PC-3 (cell line): ENCODE measurements around the gene PDRG1. TPM values are rescaled to one million over a fixed set of nuclear protein-coding genes. Genes with fewer than 3 reads are reported as not detected.

Source experiments
- ATAC-seq: fragments of 200-7000 bp; cut with Tn5 transposase; 2 replicates; pipeline ENCODE4 v1.9.1; 2020; ENCODE audit warnings: mild to moderate bottlenecking, moderate library complexity
- BruUV-seq: library from RNA; stranded (reverse); fragments of 400-500 nt; replicated peaks from 2 replicates; lab custom pipeline; 2021; lab: Mats Ljungman, UMichigan
- CTCF ChIA-PET: fragments of 300-600 bp; sonication (Branson Sonifier 250); formaldehyde crosslinking; loops from one replicate; lab custom pipeline; 2022; ENCODE audit warnings: antibody characterized with exemption; lab: Charles Lee
- POLR2A ChIA-PET: fragments of 300-600 bp; sonication (Branson Sonifier 250); formaldehyde crosslinking; loops from one replicate; lab custom pipeline; 2022; ENCODE audit warnings: antibody characterized with exemption; ENCODE audit not compliant: unreplicated experiment; lab: Charles Lee
- DNase-seq: peaks from one replicate; pipeline ENCODE4 v3.0.0-alpha.2; 2015
- H2AFZ ChIP-seq: fragments of 300-600 bp; sonication (generic); 2 replicates; pipeline ENCODE4 v1.6.0; 2016; ENCODE audit warnings: antibody characterized with exemption, low read length
- H3F3A ChIP-seq: fragments of 300-600 bp; sonication (generic); one replicate; pipeline ENCODE4 v1.6.0; 2017; ENCODE audit warnings: antibody characterized with exemption, low read length, control low read depth, mild to moderate bottlenecking; ENCODE audit not compliant: unreplicated experiment
- H3K27ac ChIP-seq: fragments of 300-600 bp; sonication (generic); 2 replicates; pipeline ENCODE4 v1.5.1; 2016; ENCODE audit warnings: mild to moderate bottlenecking, low read length
- H3K27me3 ChIP-seq: fragments of 300-600 bp; sonication (generic); 2 replicates; pipeline ENCODE4 v1.6.1; 2016; ENCODE audit warnings: low read length, mixed read lengths
- H3K36me3 ChIP-seq: fragments of 300-600 bp; sonication (generic); 2 replicates; pipeline ENCODE4 v1.6.1; 2016; ENCODE audit warnings: low read depth, mixed run types, low read length, mixed read lengths
- H3K4me1 ChIP-seq: fragments of 300-600 bp; sonication (generic); 2 replicates; pipeline ENCODE4 v1.5.1; 2016; ENCODE audit warnings: low read length; ENCODE audit not compliant: insufficient read depth
- H3K4me2 ChIP-seq: fragments of 300-600 bp; sonication (generic); 2 replicates; pipeline ENCODE4 v1.6.0; 2016; ENCODE audit warnings: low read length
- H3K4me3 ChIP-seq: fragments of 300-600 bp; sonication (generic); 2 replicates; pipeline ENCODE4 v1.5.1; 2016; ENCODE audit warnings: mild to moderate bottlenecking, low read length, mixed read lengths
- H3K79me2 ChIP-seq: fragments of 300-600 bp; sonication (generic); 2 replicates; pipeline ENCODE4 v1.6.1; 2017; ENCODE audit warnings: low read length, mixed read lengths
- H3K9ac ChIP-seq: fragments of 300-600 bp; sonication (generic); 2 replicates; pipeline ENCODE4 v1.6.0; 2016; ENCODE audit warnings: mild to moderate bottlenecking, low read length
- H3K9me2 ChIP-seq: fragments of 300-600 bp; sonication (generic); replicated peaks from 2 replicates; pipeline ENCODE4 v1.6.1; 2016; ENCODE audit warnings: mixed run types, low read length, mixed read lengths
- H3K9me3 ChIP-seq: fragments of 300-600 bp; sonication (generic); 2 replicates; pipeline ENCODE4 v1.6.1; 2016; ENCODE audit warnings: low read length, mixed read lengths
- H4K20me1 ChIP-seq: fragments of 300-600 bp; sonication (generic); 2 replicates; pipeline ENCODE4 v1.6.1; 2016; ENCODE audit warnings: low read length, mixed read lengths
- CTCF ChIP-seq: fragments of 300-600 bp; sonication (generic); conservative IDR thresholded peaks from 2 replicates; pipeline ENCODE4 v1.5.1; 2017; ENCODE audit warnings: antibody characterized with exemption, low read depth, mild to moderate bottlenecking, low read length
- EZH2 ChIP-seq: fragments of 300-600 bp; sonication (generic); IDR thresholded peaks from one replicate; pipeline ENCODE4 v1.6.1; 2017; ENCODE audit warnings: antibody characterized with exemption, mild to moderate bottlenecking, low read length; ENCODE audit not compliant: unreplicated experiment
- EZH2phosphoT487 ChIP-seq: fragments of 300-600 bp; sonication (generic); IDR thresholded peaks from 2 replicates; pipeline ENCODE4 v1.6.1; 2018; ENCODE audit warnings: mild to moderate bottlenecking, antibody characterized with exemption, low read length, borderline replicate concordance
- intact Hi-C: fragments of 100-400 bp; cut with micrococcal nuclease; formaldehyde crosslinking; loops from 2 replicates; pipeline ENCODE4 v1.9.0; 2023
- total RNA-seq: library from RNA; depleted of rRNA; stranded (reverse); fragments of >200 nt; gene quantifications from 2 replicates; pipeline ENCODE4 v1.2.3, GENCODE V29; 2014

The PDRG1 gene
- total RNA-seq, 1 experiment from 2014 or later, result 12.3 TPM

GRCh38 chr20:31927627-31928159 lies 24.2 kb downstream of the PDRG1 start:
- Histone ChIP-seq H4K20me1 (no peaks in the 10 kb centered on the region), H3K4me1 (no peaks in the 10 kb centered on the region), H3F3A (no peaks in the 10 kb centered on the region), H3K79me2 (no peaks in the 10 kb centered on the region), H3K4me3 (no peak overlapping the region), H3K27me3 (peaks cover 21% of the 10 kb centered on the region; the same call in 1 of the 2 replicates), H3K36me3 (no peaks in the 10 kb centered on the region), H2AFZ (no peak overlapping the region), H3K9ac (no peak overlapping the region), H3K9me2 (no peaks in the 10 kb centered on the region), H3K9me3 (no peaks in the 10 kb centered on the region), H3K27ac (no peak overlapping the region), H3K4me2 (no peak overlapping the region)
- no peak for ATAC-seq
- DNase-seq, result no peak
- TF ChIP-seq EZH2phosphoT487, result no peak
- TF ChIP-seq EZH2, result no peak
- TF ChIP-seq CTCF, result no peak
- ChIA-PET CTCF (no interaction called here), POLR2A (no interaction called here)
- intact Hi-C loops, result no loop called here
- BruUV-seq, result no TSS peak

- no peaks in the 10 kb centered on the region for H4K20me1 ChIP-seq
- no peak overlapping the region for H3K9ac ChIP-seq
- TF ChIP-seq EZH2phosphoT487 (no peak), EZH2 (no peak), CTCF (no peak)
- no TSS peak for BruUV-seq
- H3K36me3 ChIP-seq, result no peaks in the 10 kb centered on the region
- no peak overlapping the region for H3K4me3 ChIP-seq
- H3K79me2 ChIP-seq, result no peaks in the 10 kb centered on the region
- ChIA-PET POLR2A (interaction anchor here (0.6 kb wide), 1 partner anchor 13 kb away, joined by 3 read pairs; no protein-coding TSS in a partner anchor), CTCF (no interaction called here)
- no peak overlapping the region for H2AFZ ChIP-seq
- H3K9me2 ChIP-seq, result no peaks in the 10 kb centered on the region
- H3K27ac ChIP-seq, result no peak overlapping the region
- intact Hi-C loops, result no loop called here
- no peaks in the 10 kb centered on the region for H3K9me3 ChIP-seq
- peaks cover 21% of the 10 kb centered on the region; the same call in 1 of the 2 replicates for H3K27me3 ChIP-seq
- DNase-seq (no peak), ATAC-seq (no peak)
- H3F3A ChIP-seq, result no peaks in the 10 kb centered on the region
- H3K4me2 ChIP-seq, result no peak overlapping the region
- no peaks in the 10 kb centered on the region for H3K4me1 ChIP-seq
These were observed 25.4 kb downstream of the PDRG1 start for GRCh38 chr20:31926493-31926892.

GRCh38 chr20:31925631-31926030 lies 26.2 kb downstream of the PDRG1 start:
- no TSS peak for BruUV-seq
- Histone ChIP-seq H3K4me3 (no peak overlapping the region), H3K4me2 (no peak overlapping the region), H3K36me3 (no peaks in the 10 kb centered on the region), H3K27me3 (peaks cover 21% of the 10 kb centered on the region; the same call in 1 of the 2 replicates), H2AFZ (no peak overlapping the region), H3K9me2 (no peaks in the 10 kb centered on the region), H3K79me2 (no peaks in the 10 kb centered on the region), H3K27ac (no peak overlapping the region), H3F3A (no peaks in the 10 kb centered on the region), H4K20me1 (no peaks in the 10 kb centered on the region), H3K9me3 (no peaks in the 10 kb centered on the region), H3K4me1 (no peaks in the 10 kb centered on the region), H3K9ac (no peak overlapping the region)
- CTCF ChIA-PET, result no interaction called here
- TF ChIP-seq EZH2, result no peak
- no peak for TF ChIP-seq CTCF
- intact Hi-C loops, result no loop called here
- no peak for ATAC-seq
- POLR2A ChIA-PET, result no interaction called here
- no peak for DNase-seq
